AG04449 (cell line): ENCODE measurements around the gene KRTAP2-3.
"Not testable (repeated sequence)": the region's sequence is repeated elsewhere in the genome, so short reads cannot be mapped to it uniquely, and the experiment has no call there.

Experiments
- CTCF ChIA-PET: fragments of 350-600 bp; formaldehyde crosslinking; extraction: SDS; loops from one replicate; lab custom pipeline; 2021; ENCODE audit warnings: antibody characterized with exemption; lab: Yijun Ruan, JAX
- POLR2A ChIA-PET: fragments of 400-600, 350-600 bp; formaldehyde crosslinking; extraction: SDS; loops from one replicate; lab custom pipeline; 2020; ENCODE audit warnings: antibody characterized with exemption, inconsistent platforms; lab: Yijun Ruan, JAX
- DNase-seq: peaks from one replicate; pipeline ENCODE4 v3.0.0-alpha.2; 2010; ENCODE audit warnings: low read depth, low spot score
- H3K4me3 ChIP-seq: 2 replicates; pipeline ENCODE4 v1.5.1; 2011; ENCODE audit warnings: low read depth, mild to moderate bottlenecking, control low read depth, low read length
- TF ChIP-seq, protein P1 (sequence below): IDR thresholded peaks from one replicate; pipeline ENCODE4 v1.5.1; 2011; ENCODE audit warnings: mild to moderate bottlenecking, moderate library complexity, low read length, control low read depth, inconsistent platforms; ENCODE audit not compliant: insufficient read depth; ENCODE audit errors: missing control alignments

KRTAP2-3 gene

DNA sequence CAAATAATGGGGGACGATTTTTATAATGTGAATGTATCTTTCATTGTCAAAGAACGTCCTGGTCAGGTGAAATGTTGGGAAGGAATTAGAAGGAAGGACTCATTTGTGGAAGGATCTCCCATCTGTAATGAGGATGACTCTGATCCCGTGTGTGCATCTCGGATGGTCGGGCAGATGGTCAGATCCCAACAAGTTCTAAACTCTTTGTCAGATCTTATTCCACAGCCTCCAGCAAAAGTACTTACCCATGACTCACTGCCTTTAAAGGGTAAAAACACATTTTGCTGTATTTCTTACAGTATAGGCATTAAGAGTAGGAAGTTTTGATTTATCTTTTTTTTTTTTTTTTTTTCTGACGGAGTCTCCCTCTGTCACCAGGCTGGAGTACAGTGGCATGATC is 38.6 kb upstream of the KRTAP2-3 start:
- H3K4me3 ChIP-seq = no peak overlapping the region
- CTCF ChIA-PET = no interaction called here
- TF ChIP-seq, protein P1, sequence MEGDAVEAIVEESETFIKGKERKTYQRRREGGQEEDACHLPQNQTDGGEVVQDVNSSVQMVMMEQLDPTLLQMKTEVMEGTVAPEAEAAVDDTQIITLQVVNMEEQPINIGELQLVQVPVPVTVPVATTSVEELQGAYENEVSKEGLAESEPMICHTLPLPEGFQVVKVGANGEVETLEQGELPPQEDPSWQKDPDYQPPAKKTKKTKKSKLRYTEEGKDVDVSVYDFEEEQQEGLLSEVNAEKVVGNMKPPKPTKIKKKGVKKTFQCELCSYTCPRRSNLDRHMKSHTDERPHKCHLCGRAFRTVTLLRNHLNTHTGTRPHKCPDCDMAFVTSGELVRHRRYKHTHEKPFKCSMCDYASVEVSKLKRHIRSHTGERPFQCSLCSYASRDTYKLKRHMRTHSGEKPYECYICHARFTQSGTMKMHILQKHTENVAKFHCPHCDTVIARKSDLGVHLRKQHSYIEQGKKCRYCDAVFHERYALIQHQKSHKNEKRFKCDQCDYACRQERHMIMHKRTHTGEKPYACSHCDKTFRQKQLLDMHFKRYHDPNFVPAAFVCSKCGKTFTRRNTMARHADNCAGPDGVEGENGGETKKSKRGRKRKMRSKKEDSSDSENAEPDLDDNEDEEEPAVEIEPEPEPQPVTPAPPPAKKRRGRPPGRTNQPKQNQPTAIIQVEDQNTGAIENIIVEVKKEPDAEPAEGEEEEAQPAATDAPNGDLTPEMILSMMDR = no peak
- DNase-seq = no peak
- POLR2A ChIA-PET = no interaction called here

DNA sequence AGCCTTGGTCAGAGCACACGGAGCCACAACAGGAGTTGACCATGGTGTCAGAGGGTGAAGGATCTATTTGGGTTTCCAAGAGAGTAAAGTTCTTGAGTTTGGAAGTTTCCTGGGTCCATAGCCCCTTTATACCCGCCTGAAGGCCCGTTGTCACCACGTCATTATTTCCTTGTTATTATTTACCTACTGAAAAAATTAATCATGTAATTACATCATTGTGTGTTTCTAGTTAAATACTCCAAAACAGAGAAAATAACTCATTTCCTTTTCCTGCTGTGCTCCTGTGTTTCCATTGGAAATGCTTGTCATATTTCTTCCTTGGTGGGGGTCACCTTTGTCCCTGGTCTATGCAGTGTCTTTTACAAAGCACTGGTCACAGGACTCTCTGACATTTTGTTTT is 38.1 kb upstream of the KRTAP2-3 start, which contains the start of gene KRTAP4-8:
KRTAP4-8 (minus strand) TSS at position 101 of the 400 bp plus-strand sequence; CDS start at position 43, 58 bp downstream.
- DNase-seq = no peak
- ChIA-PET CTCF (no interaction called here), POLR2A (no interaction called here)
- TF ChIP-seq, protein P1 = no peak
- no peak within 1 kb of the TSS for H3K4me3 ChIP-seq

DNA sequence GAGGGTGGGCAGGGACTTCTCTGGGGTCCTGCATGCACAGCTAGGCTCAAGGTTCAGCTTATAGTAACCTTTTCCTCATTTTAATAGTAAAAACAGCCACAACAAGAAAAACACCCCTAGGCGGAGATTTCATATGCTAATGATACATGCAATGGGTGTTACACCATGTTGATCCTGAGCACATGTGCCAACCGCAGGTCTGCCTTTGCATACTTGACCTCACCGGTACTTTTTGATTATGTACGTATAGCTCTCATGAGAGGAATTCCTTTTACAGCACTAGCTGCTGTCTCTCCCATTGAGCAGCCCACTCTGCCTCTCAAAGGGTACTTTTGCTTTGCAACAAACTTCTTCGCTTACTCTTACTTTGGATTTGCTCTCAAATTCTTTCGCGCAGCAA is 36.1 kb upstream of the KRTAP2-3 start:
- TF ChIP-seq, protein P1 = no peak
- CTCF ChIA-PET = no interaction called here
- no peak overlapping the region for H3K4me3 ChIP-seq
- POLR2A ChIA-PET = no interaction called here
- DNase-seq = no peak

DNA sequence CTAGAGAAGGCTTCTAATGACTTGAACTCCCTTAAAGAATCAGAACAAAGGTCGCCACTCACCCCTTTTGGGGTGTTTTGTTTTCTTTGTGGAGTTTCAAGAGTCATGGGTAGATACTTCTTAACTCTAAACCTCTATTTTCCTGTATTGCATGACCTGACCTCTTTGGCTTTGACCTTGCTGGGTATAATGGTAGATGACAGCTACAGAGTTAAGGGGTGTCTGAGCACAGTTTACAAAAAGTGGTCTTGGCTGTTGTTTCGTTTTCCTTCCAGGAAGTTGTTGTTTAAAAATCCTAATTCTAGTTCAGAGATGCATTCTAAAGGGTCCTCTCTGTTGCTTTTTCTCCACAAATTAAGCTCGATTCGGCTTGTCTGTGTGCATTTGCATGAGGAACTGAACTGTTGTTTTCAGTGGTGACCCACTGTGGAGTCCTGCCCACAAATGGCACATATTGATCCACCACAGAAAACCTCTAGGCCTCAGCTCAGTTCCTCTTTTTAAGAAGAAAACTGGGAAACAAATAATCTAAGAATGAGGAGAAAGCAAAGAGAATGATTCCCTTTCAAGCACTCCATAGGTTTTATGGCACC is 28.9 kb upstream of the KRTAP2-3 start:
- POLR2A ChIA-PET, DNase-seq, H3K4me3 ChIP-seq: not testable (repeated sequence)
- CTCF ChIA-PET = interaction anchor here (1.3 kb wide), 1 partner anchor 233 kb away, joined by 3 read pairs; no protein-coding TSS in a partner anchor

DNA sequence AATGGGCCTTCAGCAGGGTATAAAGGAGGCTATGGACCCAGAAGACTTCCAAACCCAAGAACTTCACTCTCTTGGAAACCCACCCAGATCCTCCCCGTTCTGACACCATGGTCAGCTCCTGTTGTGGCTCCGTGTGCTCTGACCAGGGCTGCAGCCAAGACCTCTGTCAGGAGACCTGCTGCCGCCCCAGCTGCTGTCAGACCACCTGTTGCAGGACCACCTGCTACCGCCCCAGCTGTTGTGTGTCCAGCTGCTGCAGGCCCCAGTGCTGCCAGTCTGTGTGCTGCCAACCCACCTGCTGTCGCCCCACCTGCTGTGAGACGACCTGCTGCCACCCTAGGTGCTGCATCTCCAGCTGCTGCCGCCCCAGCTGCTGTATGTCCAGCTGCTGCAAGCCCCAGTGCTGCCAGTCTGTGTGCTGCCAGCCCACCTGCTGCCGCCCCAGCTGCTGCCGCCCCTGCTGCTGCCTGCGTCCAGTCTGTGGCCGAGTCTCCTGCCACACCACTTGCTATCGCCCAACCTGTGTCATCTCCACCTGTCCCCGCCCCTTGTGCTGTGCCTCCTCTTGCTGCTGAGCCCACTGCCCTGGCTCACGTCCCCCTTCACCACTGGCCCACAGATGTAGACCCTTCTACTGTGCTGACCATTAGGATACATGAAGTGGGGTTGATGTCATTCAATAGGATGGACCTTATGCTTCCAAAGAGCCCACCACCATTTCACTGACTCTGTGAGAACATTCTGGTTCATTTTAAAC is 24.4 kb upstream of the KRTAP2-3 start, which contains the start of gene KRTAP4-7:
KRTAP4-7 (plus strand) TSS at position 51 of the 757 bp plus-strand sequence; CDS start at position 108, 57 bp downstream.
- H3K4me3 ChIP-seq, POLR2A ChIA-PET, DNase-seq: not testable (repeated sequence)
- CTCF ChIA-PET = interaction anchor here (0.7 kb wide), 1 partner anchor 238 kb away, joined by 3 read pairs; no protein-coding TSS in a partner anchor

DNA sequence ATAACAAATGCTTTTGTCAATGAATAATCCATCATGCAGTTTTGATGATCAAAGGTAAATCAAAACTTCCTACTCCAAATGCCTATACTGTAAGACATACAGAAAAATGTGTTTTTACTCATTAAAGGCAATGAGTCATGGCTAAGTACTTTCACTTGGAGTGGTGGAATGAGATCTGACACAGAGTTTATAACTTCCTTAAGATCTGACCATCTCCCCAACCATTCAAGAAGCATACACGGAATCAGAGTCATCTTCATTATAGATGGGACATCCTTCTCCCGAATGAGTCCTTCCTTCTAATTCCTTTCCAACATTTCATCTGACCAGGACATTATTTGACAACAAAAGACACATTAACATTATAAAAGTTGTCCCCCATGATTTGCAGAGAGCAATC is 23.5 kb upstream of the KRTAP2-3 start:
- CTCF ChIA-PET, DNase-seq, H3K4me3 ChIP-seq, POLR2A ChIA-PET: not testable (repeated sequence)

DNA sequence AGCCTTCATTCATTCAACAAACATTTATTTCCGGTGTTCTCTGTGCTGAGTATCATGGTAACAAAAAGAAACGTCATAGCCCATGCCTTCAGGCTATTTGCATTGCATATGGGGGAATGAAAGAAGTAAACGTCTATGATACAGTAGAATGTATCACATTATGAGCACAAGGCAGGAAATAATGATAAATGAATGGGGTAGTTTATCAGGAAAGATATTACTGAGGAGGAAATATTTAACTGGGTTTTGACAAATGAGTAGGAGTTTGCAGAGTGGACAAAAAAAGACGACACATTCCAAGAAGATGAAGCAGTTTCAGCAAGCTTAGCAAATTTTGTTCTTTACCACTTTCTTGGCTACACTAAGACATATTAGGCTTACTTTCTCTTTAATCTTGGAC is 22.7 kb upstream of the KRTAP2-3 start:
- CTCF ChIA-PET = no interaction called here
- DNase-seq = no peak
- H3K4me3 ChIP-seq = no peak overlapping the region
- POLR2A ChIA-PET = no interaction called here
- TF ChIP-seq, protein P1 = no peak

DNA sequence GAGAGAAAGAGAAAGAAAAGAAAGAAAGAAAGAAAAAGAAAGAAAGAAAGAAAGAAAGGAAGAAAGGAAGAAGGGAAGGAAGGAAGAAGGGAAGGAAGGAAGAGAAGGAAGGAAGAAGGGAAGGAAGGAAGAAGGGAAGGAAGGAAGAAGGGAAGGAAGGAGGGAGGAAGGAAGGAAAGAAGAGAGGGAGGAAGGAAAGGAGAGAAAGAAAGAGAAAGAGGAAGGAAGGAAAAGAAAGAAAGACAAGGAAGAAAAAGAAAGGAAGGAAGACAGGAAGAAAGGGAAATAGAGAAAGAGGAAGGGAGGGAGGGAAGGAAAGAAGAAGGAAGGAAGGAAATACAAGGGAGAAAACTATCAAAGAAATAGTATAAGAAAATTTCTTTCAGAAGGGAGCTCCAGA is 16.9 kb upstream of the KRTAP2-3 start:
- CTCF ChIA-PET = no interaction called here

More for the DNA sequence above, 16.9 kb upstream of the KRTAP2-3 start:
- DNase-seq = no peak
- POLR2A ChIA-PET = no interaction called here
- H3K4me3 ChIP-seq = no peak overlapping the region
- TF ChIP-seq, protein P1 = no peak
